Subcutaneous abdominal adipose tissue (tissue), 5 donors: ENCODE data around the gene SULT1A1.
"Not testable (repeated sequence)": the region's sequence is repeated elsewhere in the genome, so short reads cannot be mapped to it uniquely, and the experiment has no call there.

Source experiments
- H3K27ac ChIP-seq: one replicate; pipeline ENCODE4 v1.7.0; 2013; ENCODE audit warnings: low read depth, mild to moderate bottlenecking, inconsistent platforms, low read length, moderate library complexity
- H3K27me3 ChIP-seq, 5 donors: one replicate each; pipeline ENCODE4 v1.7.0; 2013; ENCODE audit warnings: low read length in 5 of 5, inconsistent platforms in 1 of 5; ENCODE audit not compliant: control insufficient read depth in 5 of 5, insufficient read depth in 4 of 5
- H3K36me3 ChIP-seq, 5 donors: one replicate each; pipeline ENCODE4 v1.7.0; 2013; ENCODE audit warnings: low read length in 5 of 5; ENCODE audit not compliant: control insufficient read depth in 5 of 5, insufficient read depth in 5 of 5
- H3K4me1 ChIP-seq, 5 donors: one replicate each; pipeline ENCODE4 v1.7.0; 2013; ENCODE audit warnings: low read length in 5 of 5, mild to moderate bottlenecking in 3 of 5, moderate library complexity in 1 of 5; ENCODE audit not compliant: control insufficient read depth in 5 of 5, insufficient read depth in 5 of 5
- H3K4me3 ChIP-seq, 5 donors: one replicate each; pipeline ENCODE4 v1.7.0; 2013; ENCODE audit warnings: low read length in 5 of 5, low read depth in 1 of 5
- H3K9ac ChIP-seq, 5 donors: one replicate each; pipeline ENCODE4 v1.7.0; 2013; ENCODE audit warnings: low read length in 5 of 5, mild to moderate bottlenecking in 4 of 5, moderate library complexity in 3 of 5
- H3K9me3 ChIP-seq, 5 donors: one replicate each; pipeline ENCODE4 v1.7.0; 2013; ENCODE audit warnings: low read length in 5 of 5; ENCODE audit not compliant: control insufficient read depth in 5 of 5
- donor health status: healthy.
- donor health status: healthy.
- donor health status: healthy.
- donor health status: healthy.
- donor health status: healthy.

Gene SULT1A1

GRCh38 chr16:28608867-28609596 is 812 bp downstream of the SULT1A1 start:
- H3K9me3 ChIP-seq, H3K27ac ChIP-seq, H3K27me3 ChIP-seq: not testable (repeated sequence)
- peaks cover 7 to 24% (median 18%) of the 10 kb centered on the region in 5 donors for H3K4me1 ChIP-seq
- H3K36me3 ChIP-seq, result peaks cover 0 to 22% (median 6%) of the 10 kb centered on the region in 5 donors
- peak overlapping the region; percentile 56 to 82 (median 71) for H3K4me3 ChIP-seq
- peak overlapping the region; percentile 58 to 78 (median 60) for H3K9ac ChIP-seq

GRCh38 chr16:28608496-28608808 is 1.4 kb downstream of the SULT1A1 start:
- H3K27ac ChIP-seq, H3K27me3 ChIP-seq, H3K9ac ChIP-seq, H3K9me3 ChIP-seq, H3K4me3 ChIP-seq: not testable (repeated sequence)
- Histone ChIP-seq H3K36me3 (peaks cover 0 to 23% (median 6%) of the 10 kb centered on the region in 5 donors), H3K4me1 (peaks cover 7 to 24% (median 18%) of the 10 kb centered on the region in 5 donors)

DNA sequence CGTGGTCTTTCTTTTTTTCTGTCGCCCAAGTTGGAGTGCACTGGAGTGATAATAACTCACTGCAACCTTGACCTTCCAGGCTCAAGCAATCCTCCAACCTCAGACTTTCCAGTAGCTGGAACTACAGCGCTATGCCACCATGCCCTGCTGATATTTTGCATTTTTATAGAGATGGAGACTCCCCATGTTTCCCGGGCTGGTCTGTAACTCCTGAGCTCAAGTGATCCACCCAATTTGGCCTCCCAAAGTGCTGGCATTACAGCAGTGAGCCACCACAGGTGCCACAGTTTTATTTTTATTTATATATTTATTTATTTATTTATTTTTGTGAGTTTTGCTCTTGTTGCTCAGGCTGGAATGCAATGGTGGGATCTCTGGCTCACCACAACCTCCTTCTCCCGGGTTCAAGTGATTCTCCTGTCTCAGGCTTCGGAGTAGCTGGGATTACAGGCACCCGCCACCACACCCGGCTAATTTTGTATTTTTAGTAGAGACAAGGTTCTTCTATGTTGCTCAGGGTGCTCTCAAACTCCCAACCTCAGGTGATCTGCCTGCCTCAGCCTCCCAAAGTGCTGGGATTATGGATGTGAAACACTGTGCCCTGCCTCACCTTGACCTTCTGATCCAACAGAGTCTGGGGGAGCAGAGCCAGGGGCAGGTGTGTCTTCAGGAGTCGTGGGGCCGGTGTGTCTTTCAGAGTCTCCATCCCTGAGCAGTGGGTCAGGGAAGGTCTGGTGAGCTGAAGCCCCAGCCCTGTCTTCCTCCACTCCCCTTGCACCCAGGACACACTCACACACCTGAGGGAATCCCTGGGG is 2.0 kb downstream of the SULT1A1 start:
- not testable (repeated sequence) for H3K9me3 ChIP-seq, H3K9ac ChIP-seq, H3K4me3 ChIP-seq, H3K27ac ChIP-seq, H3K27me3 ChIP-seq
- peaks cover 7 to 24% (median 18%) of the 10 kb centered on the region in 5 donors for H3K4me1 ChIP-seq
- peaks cover 0 to 23% (median 6%) of the 10 kb centered on the region in 5 donors for H3K36me3 ChIP-seq

- no peak overlapping the region for H3K4me3 ChIP-seq
- peaks cover 7 to 24% (median 18%) of the 10 kb centered on the region in 5 donors for H3K4me1 ChIP-seq
- H3K27me3 ChIP-seq, result no peaks in the 10 kb centered on the region
- no peak overlapping the region for H3K9ac ChIP-seq
- H3K36me3 ChIP-seq, result peaks cover 0 to 23% (median 6%) of the 10 kb centered on the region in 5 donors
- H3K9me3 ChIP-seq, result no peaks in the 10 kb centered on the region
- no peak overlapping the region for H3K27ac ChIP-seq
These were observed 2.7 kb downstream of the SULT1A1 start for GRCh38 chr16:28607116-28607623.

- Histone ChIP-seq H3K27ac (no peak overlapping the region), H3K9ac (no peak overlapping the region), H3K4me3 (no peak overlapping the region), H3K36me3 (peaks cover 0 to 23% (median 6%) of the 10 kb centered on the region in 5 donors), H3K4me1 (peaks cover 7 to 24% (median 18%) of the 10 kb centered on the region in 5 donors), H3K27me3 (no peaks in the 10 kb centered on the region), H3K9me3 (no peaks in the 10 kb centered on the region)
These were observed 3.3 kb downstream of the SULT1A1 start for GRCh38 chr16:28606291-28607115.

DNA sequence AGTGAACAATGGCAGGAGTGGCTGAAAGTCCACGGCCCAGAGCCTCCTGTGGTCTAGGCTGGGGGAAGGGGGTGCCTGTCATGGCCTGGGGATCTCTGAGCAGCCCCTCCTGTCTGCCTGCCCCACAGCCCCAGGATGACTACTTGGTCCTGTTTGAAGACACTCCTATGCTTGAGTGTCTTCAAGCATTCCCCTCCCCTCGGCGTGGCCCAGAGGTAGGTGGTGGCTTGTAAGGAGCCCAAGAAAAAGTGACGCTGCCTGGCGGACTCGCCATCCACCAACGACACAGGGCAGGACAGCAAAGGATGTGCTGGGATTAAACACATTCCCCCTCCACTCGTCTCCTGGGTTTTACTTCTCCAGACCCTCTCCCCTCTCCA is 5.7 kb downstream of the SULT1A1 start:
- Histone ChIP-seq H3K9ac (no peak overlapping the region), H3K4me3 (no peak overlapping the region), H3K27ac (no peak overlapping the region), H3K4me1 (peaks cover under 1 to 9% (median 4%) of the 10 kb centered on the region in 5 donors), H3K27me3 (no peaks in the 10 kb centered on the region), H3K9me3 (no peaks in the 10 kb centered on the region), H3K36me3 (peaks cover 0 to 23% (median 6%) of the 10 kb centered on the region in 5 donors)

DNA sequence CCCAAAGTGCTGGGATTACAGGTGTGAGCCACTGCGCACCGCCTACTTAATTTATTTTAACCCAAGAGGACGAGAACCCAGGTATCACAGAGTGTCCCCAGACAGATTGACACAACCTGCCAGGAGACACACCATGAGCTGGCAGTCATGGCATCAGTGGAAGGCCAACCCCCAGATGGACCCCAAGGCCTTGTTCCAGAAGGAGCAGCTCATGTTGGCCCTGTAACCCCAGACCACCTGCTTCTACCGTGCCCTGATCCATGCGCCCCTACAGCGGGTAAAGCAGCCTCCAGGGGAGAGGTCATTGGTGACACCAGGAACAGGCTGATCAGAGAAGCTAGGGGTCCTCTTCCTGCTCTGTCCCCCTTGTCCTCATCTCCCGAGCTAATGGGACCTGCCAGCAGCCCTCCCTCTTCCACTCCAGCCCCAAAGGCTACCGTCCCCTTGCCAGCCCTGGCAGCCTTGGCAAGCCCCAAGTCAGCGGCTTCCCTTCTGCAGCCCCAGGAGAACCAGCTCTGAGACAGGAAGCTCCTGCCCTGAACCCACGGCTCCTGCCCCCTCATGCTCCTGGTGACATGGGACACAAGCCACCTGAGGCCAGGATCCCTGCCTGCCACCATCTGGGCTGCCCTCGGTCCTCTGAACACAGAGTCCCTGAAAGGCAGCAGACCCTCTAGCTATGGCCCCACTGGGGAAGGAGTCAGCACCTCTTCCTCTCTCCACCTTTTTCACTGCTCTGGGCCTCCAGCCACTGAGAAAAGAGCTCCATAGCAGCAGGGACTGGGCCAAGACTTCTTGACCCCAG is 6.3 kb downstream of the SULT1A1 start:
- no peaks in the 10 kb centered on the region for H3K9me3 ChIP-seq
- no peak overlapping the region for H3K9ac ChIP-seq
- H3K4me3 ChIP-seq, result no peak overlapping the region
- H3K36me3 ChIP-seq, result peaks cover 0 to 23% (median 6%) of the 10 kb centered on the region in 5 donors
- peaks cover 0 to 3% (median 0%) of the 10 kb centered on the region in 5 donors for H3K4me1 ChIP-seq
- no peak overlapping the region for H3K27ac ChIP-seq
- no peaks in the 10 kb centered on the region for H3K27me3 ChIP-seq

DNA sequence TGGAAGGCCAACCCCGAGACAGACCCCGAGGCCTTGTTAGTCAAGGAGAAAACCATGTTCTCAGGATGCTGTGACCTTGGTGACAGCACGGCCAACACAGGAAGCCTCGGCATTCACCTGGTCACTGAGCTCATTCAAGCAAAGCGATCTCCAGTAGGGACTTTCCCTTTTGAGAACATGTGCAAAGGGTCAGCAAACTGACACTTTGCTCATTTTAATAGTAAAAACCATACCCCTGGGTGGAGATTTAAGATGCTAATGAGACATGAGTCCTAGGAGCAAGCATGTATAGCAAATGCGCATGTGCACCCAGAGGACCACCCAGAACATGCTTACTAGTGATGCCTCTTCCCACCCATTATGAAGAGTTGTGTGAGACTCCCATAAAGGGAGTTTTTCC is 7.3 kb downstream of the SULT1A1 start:
- Histone ChIP-seq H3K4me1 (peaks cover 0 to 6% (median 4%) of the 10 kb centered on the region in 5 donors), H3K27me3 (peaks cover 0 to 2% (median 0%) of the 10 kb centered on the region in 5 donors), H3K9me3 (no peaks in the 10 kb centered on the region), H3K9ac (no peak overlapping the region), H3K36me3 (peaks cover 0 to 23% (median 6%) of the 10 kb centered on the region in 5 donors), H3K27ac (no peak overlapping the region), H3K4me3 (no peak overlapping the region)

DNA sequence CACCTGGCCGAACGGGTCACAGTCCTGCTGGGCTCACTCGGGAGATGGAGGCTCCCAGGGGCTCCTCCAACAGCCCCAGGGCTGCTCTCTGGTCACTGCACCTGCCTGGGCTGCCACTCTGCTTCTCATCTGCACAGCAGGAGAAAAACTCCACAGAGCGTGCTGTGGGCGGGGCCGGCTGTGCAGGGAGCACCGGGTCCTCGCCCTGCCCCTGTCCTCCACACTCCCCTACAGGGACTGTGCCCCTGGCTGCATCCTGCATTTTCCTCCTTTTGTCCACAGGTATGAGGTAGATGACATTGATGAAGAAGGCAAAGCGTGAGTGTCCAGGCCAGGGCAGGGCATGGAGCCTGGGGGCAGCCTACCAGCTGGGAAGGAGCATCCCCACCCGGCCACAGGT is 7.8 kb downstream of the SULT1A1 start:
- H3K9me3 ChIP-seq, H3K27ac ChIP-seq, H3K27me3 ChIP-seq, H3K4me3 ChIP-seq, H3K9ac ChIP-seq: not testable (repeated sequence)
- peaks cover 0 to 11% (median 9%) of the 10 kb centered on the region in 5 donors for H3K4me1 ChIP-seq
- peaks cover 0 to 22% (median 6%) of the 10 kb centered on the region in 5 donors for H3K36me3 ChIP-seq
